GM23248 (cell line): ENCODE measurements around the gene GSTM2. TPM values are rescaled to one million over a fixed set of nuclear protein-coding genes. Genes with fewer than 3 reads are reported as not detected.

Experiments used
- DNase-seq: peaks from one replicate; pipeline ENCODE4 v3.0.0-alpha.2; 2015
- H2AFZ ChIP-seq: fragments of 200-600 bp; sonication (generic); 2 replicates; pipeline ENCODE4 v1.6.1; 2016; ENCODE audit warnings: antibody characterized with exemption
- H3F3A ChIP-seq: fragments of 200-600 bp; sonication (generic); 2 replicates; pipeline ENCODE4 v1.6.1; 2016; ENCODE audit warnings: mild to moderate bottlenecking, antibody characterized with exemption, mixed run types; ENCODE audit not compliant: insufficient read depth
- H3K27ac ChIP-seq: fragments of 200-600 bp; sonication (generic); 2 replicates; pipeline ENCODE4 v1.5.1; 2016; ENCODE audit warnings: mild to moderate bottlenecking
- H3K27me3 ChIP-seq: fragments of 200-600 bp; sonication (generic); replicated peaks from 2 replicates; pipeline ENCODE4 v1.6.1; 2016; ENCODE audit warnings: mild to moderate bottlenecking; ENCODE audit not compliant: insufficient read depth
- H3K36me3 ChIP-seq: fragments of 200-600 bp; sonication (generic); 2 replicates; pipeline ENCODE4 v1.6.1; 2016; ENCODE audit warnings: low read depth, mild to moderate bottlenecking
- H3K4me1 ChIP-seq: fragments of 200-600 bp; sonication (generic); 2 replicates; pipeline ENCODE4 v1.6.1; 2016; ENCODE audit warnings: mild to moderate bottlenecking; ENCODE audit not compliant: insufficient read depth
- H3K4me2 ChIP-seq: fragments of 200-600 bp; sonication (generic); one replicate; pipeline ENCODE4 v1.6.1; 2016; ENCODE audit warnings: mild to moderate bottlenecking; ENCODE audit not compliant: unreplicated experiment
- H3K4me3 ChIP-seq: fragments of 200-600 bp; sonication (generic); 2 replicates; pipeline ENCODE4 v1.5.1; 2016; ENCODE audit warnings: mild to moderate bottlenecking
- H3K79me2 ChIP-seq: fragments of 200-600 bp; sonication (generic); 2 replicates; pipeline ENCODE4 v1.6.1; 2016; ENCODE audit warnings: mild to moderate bottlenecking; ENCODE audit not compliant: insufficient read depth
- H3K9ac ChIP-seq: fragments of 200-600 bp; sonication (generic); 2 replicates; pipeline ENCODE4 v1.6.1; 2016; ENCODE audit warnings: mild to moderate bottlenecking
- H3K9me2 ChIP-seq: fragments of 200-600 bp; sonication (generic); 2 replicates; pipeline ENCODE4 v1.6.1; 2016; ENCODE audit warnings: mixed run types, mild to moderate bottlenecking, moderate library complexity; ENCODE audit not compliant: insufficient read depth
- H3K9me3 ChIP-seq: fragments of 200-600 bp; sonication (generic); one replicate; pipeline ENCODE4 v1.6.1; 2017; ENCODE audit warnings: low read depth
- H4K20me1 ChIP-seq: fragments of 200-600 bp; sonication (generic); 2 replicates; pipeline ENCODE4 v1.6.0; 2016; ENCODE audit not compliant: insufficient read depth
- EZH2 ChIP-seq: fragments of 200-600 bp; sonication (generic); IDR thresholded peaks from 2 replicates; pipeline ENCODE4 v1.6.1; 2018; ENCODE audit warnings: antibody characterized with exemption, mild to moderate bottlenecking; ENCODE audit not compliant: insufficient read depth, poor library complexity, severe bottlenecking
- EZH2phosphoT487 ChIP-seq: fragments of 200-600 bp; sonication (generic); IDR thresholded peaks from 2 replicates; pipeline ENCODE4 v1.6.1; 2018; ENCODE audit warnings: antibody characterized with exemption, moderate library complexity, mild to moderate bottlenecking, low read depth; ENCODE audit not compliant: insufficient read depth
- WGBS, 2 experiments: methylation state at CpG; one replicate each; pipeline ENCODE4 v1.1.6; 2015 to 2017; ENCODE audit warnings: low lambda C conversion rate in 2 of 2, low coverage in 1 of 2; ENCODE audit errors: missing lambda C conversion rate in 2 of 2; 5-methylcytosine and 5-hydroxymethylcytosine counted together
- in situ Hi-C: fragments of 300-500 bp; cut with MboI; formaldehyde crosslinking; loops from 2 replicates; pipeline ENCODE4 v1.15.0; 2020
- polyA plus RNA-seq: library from polyadenylated mRNA; unstranded; fragments of >200 nt; fragmentation: Nextera tagmentation; extraction: Ambion mirVana; gene quantifications from 2 replicates; pipeline ENCODE4 v1.2.1, GENCODE V29; 2016
- total RNA-seq: library from RNA; depleted of rRNA; stranded (reverse); fragments of >200 nt; shearing (Covaris generic); gene quantifications from 2 replicates; pipeline ENCODE4 v1.2.3, GENCODE V29; 2014; rRNA removed

Gene GSTM2
- total and polyA plus RNA-seq, 2 experiments from 2014 or later: 19.7 to 41.2 TPM

DNA sequence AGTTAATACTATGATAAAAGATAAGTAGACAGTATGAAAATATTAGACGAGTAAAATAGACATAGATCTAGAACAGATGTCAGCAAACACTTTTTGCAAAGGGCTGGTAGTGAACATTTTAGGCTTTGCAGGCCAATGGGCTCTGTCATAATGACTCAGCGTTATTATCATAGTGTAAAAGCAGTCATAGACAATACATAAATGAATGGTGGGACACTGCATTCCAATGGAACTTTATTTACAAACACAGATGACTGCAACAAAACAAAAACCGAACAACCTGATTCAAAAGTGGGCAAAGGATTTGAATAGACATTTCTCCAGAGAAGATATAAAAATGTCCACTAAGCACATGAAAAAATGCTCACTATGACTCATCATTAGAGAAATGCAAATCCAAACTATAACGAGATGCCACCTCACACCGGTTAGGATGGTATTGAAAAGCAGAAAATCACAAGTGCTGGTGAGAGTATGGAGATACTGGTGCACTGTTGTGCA is 51.5 kb downstream of the GSTM2 start:
- Histone ChIP-seq H3K4me3 (no peak overlapping the region; the same call in 1 of the 2 replicates), H3K36me3 (no peaks in the 10 kb centered on the region), H3K9me3 (no peaks in the 10 kb centered on the region), H3K4me1 (peaks cover 23% of the 10 kb centered on the region), H3K27me3 (no peaks in the 10 kb centered on the region), H3F3A (peaks cover 19% of the 10 kb centered on the region), H3K9ac (peak overlapping the region; percentile 31; the same call in 1 of the 2 replicates), H3K4me2 (peak overlapping the region; percentile 55), H3K9me2 (no peaks in the 10 kb centered on the region), H3K27ac (peak overlapping the region; percentile 70), H3K79me2 (no peaks in the 10 kb centered on the region), H2AFZ (0 out of 2 replicates have a peak overlapping the region, but pooled peaks have one; percentile 26), H4K20me1 (no peaks in the 10 kb centered on the region)
- DNase-seq: peak; percentile 83
- TF ChIP-seq EZH2phosphoT487 (no peak), EZH2 (no peak)
- in situ Hi-C loops: no loop called here
- WGBS, 2 experiments: 15 to 18% methylated on average over 5 of the region's 5 CpGs

DNA sequence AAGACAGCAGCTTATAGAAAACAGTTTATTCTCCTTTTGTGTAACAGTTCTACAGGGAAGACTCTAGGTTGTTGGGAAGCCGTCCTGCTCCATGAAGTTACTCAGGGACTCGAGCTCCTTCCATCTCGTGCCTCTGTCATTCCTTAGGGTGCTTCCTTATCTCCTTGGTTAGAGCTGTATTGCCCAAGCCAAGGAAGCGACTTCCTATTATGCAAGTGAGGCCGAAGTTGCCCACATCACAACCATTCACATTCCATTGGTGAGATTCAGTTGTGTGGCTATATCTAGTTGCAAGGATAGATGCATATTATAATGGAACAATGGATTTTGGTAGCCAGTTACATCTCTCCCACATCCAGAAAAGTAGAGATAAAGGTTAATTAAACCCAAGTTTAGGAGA is 53.2 kb downstream of the GSTM2 start:
- H3K4me3 ChIP-seq: no peak overlapping the region
- 79 to 84% methylated on average over 5 of the region's 5 CpGs for WGBS, 2 experiments
- no peaks in the 10 kb centered on the region for H4K20me1 ChIP-seq
- TF ChIP-seq EZH2phosphoT487: no peak
- no peak for TF ChIP-seq EZH2
- H3K4me1 ChIP-seq: peaks cover 23% of the 10 kb centered on the region
- no peak overlapping the region for H2AFZ ChIP-seq
- no peaks in the 10 kb centered on the region for H3K27me3 ChIP-seq
- peak; percentile 36 for DNase-seq
- H3K27ac ChIP-seq: no peak overlapping the region
- no peaks in the 10 kb centered on the region for H3K9me2 ChIP-seq
- no peaks in the 10 kb centered on the region for H3K79me2 ChIP-seq
- in situ Hi-C loops: loop anchor here (10.0 kb wide), 1 partner anchor 176 kb away; the partner anchor contains the start of gene GNAI3
- H3K9ac ChIP-seq: no peak overlapping the region
- H3K4me2 ChIP-seq: no peak overlapping the region
- H3F3A ChIP-seq: peaks cover 19% of the 10 kb centered on the region
- no peaks in the 10 kb centered on the region for H3K9me3 ChIP-seq
- H3K36me3 ChIP-seq: no peaks in the 10 kb centered on the region

DNA sequence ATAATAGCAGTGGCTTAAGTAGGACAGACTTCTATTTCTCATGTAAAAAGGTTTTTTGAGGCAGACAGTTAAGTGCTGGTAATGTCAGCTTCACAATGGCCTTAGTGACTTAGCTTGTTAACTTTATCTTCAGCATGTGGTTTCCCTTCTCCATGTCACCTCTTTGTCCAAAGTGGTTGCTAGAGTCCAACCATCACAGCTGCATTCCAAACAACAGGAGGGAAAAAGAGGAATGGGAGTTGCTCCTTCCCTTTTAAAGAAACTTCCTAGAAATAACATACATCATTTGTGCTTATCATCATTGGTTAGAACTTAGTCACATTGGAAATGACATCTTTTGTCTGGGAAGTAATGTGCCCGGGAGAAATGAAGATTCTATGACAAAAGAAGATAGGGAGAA is 54.1 kb downstream of the GSTM2 start:
- in situ Hi-C loops: loop anchor here (10.0 kb wide), 1 partner anchor 177 kb away; the partner anchor contains the start of gene GNAI3

DNA sequence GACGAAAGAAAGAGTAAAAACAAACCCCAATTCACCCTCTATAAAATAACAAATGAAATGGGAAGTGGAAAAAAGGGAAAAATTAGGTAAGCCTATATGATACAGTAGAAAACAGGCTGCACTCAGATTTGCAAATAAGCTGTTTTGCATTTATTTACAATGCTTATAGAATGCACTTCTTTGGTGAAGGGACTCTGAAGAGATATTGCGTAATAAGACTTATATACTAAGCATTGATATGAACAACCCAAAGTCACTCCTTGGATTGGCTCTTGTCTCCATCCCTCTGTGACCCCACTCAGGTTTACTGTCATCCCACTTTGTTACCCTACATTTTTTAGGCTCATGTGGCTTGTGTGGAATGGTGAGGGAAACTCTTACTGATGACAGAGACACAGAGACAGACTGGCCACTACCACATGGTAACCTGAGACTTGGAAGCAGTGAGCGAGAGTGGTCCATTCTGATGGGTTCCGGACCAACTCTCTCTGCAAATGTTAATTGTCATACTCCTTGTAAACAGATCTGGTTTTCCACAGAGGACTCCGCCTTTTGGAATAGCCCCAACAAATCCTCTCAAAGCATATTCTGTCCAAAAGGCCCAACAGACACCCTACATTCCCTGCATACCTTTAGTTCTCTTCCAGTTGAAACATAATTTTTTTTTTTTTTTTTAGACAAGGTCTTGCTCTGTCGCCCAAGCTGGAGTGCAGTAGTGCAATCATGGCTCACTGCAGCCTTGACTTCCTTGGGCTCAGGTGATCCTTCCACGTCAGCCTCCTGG is 55.2 kb downstream of the GSTM2 start:
- H3K27ac ChIP-seq: no peak overlapping the region
- H3K9ac ChIP-seq: no peak overlapping the region
- H4K20me1 ChIP-seq: no peaks in the 10 kb centered on the region
- H3K4me2 ChIP-seq: no peak overlapping the region
- no peaks in the 10 kb centered on the region for H3K9me3 ChIP-seq
- H3K9me2 ChIP-seq: no peaks in the 10 kb centered on the region
- in situ Hi-C loops: loop anchor here (10.0 kb wide), 1 partner anchor 178 kb away; the partner anchor contains the start of gene GNAI3
- peak; percentile 21 for DNase-seq
- 0 out of 2 replicates have a peak overlapping the region, but pooled peaks have one; percentile 47 for H2AFZ ChIP-seq
- no peak overlapping the region for H3K4me3 ChIP-seq
- H3K27me3 ChIP-seq: no peaks in the 10 kb centered on the region
- TF ChIP-seq EZH2phosphoT487: no peak
- no peak for TF ChIP-seq EZH2
- H3F3A ChIP-seq: peaks cover 19% of the 10 kb centered on the region
- 66 to 71% methylated on average over 7 of the region's 7 CpGs for WGBS, 2 experiments
- no peaks in the 10 kb centered on the region for H3K79me2 ChIP-seq
- no peaks in the 10 kb centered on the region for H3K36me3 ChIP-seq
- H3K4me1 ChIP-seq: peaks cover 23% of the 10 kb centered on the region

More for the DNA sequence above, 54.1 kb downstream of the GSTM2 start:
- TF ChIP-seq EZH2 (no peak), EZH2phosphoT487 (no peak)
- H3K9me2 ChIP-seq: no peaks in the 10 kb centered on the region
- peaks cover 19% of the 10 kb centered on the region for H3F3A ChIP-seq
- H3K27me3 ChIP-seq: no peaks in the 10 kb centered on the region
- H3K9ac ChIP-seq: no peak overlapping the region
- H2AFZ ChIP-seq: no peak overlapping the region
- H3K36me3 ChIP-seq: no peaks in the 10 kb centered on the region
- no peak overlapping the region for H3K4me2 ChIP-seq
- no peaks in the 10 kb centered on the region for H4K20me1 ChIP-seq
- no peak for DNase-seq
- no peaks in the 10 kb centered on the region for H3K9me3 ChIP-seq
- H3K4me3 ChIP-seq: no peak overlapping the region
- WGBS, 2 experiments: 96 to 100% methylated on average over 1 of the region's 1 CpG
- H3K79me2 ChIP-seq: no peaks in the 10 kb centered on the region
- H3K4me1 ChIP-seq: peaks cover 23% of the 10 kb centered on the region
- H3K27ac ChIP-seq: no peak overlapping the region

Other genes with a start within 250 kb of the GSTM2 start
- gene PSMA5, start 241.6 kb upstream of the GSTM2 start, total RNA-seq: 38.8 and 53.7 TPM in 2 replicates
- gene PSMA5, start 241.6 kb upstream of the GSTM2 start, polyA plus RNA-seq: 89.7 and 94.5 TPM in 2 replicates
- gene SYPL2, start 201.5 kb upstream of the GSTM2 start, total RNA-seq: 0.11 and 0.13 TPM in 2 replicates
- gene SYPL2, start 201.5 kb upstream of the GSTM2 start, polyA plus RNA-seq: 0.38 and 0.60 TPM in 2 replicates
- 2.1 and 5.3 TPM in 2 replicates for gene ATXN7L2, start 184.2 kb upstream of the GSTM2 start, total RNA-seq
- gene ATXN7L2, start 184.2 kb upstream of the GSTM2 start, polyA plus RNA-seq: 3.0 and 3.3 TPM in 2 replicates
- 9.5 and 9.6 TPM in 2 replicates for gene CYB561D1, start 174.0 kb upstream of the GSTM2 start, total RNA-seq
- 5.5 and 5.9 TPM in 2 replicates for gene CYB561D1, start 174.0 kb upstream of the GSTM2 start, polyA plus RNA-seq
- 2.7 and 2.8 TPM in 2 replicates for gene AMIGO1, start 158.3 kb upstream of the GSTM2 start, total RNA-seq
- gene AMIGO1, start 158.3 kb upstream of the GSTM2 start, polyA plus RNA-seq: 1.3 and 1.7 TPM in 2 replicates
- not detected in 2 replicates for gene GPR61, start 128.2 kb upstream of the GSTM2 start, total RNA-seq
- not detected in 2 replicates for gene GPR61, start 128.2 kb upstream of the GSTM2 start, polyA plus RNA-seq
- 14.7 and 14.9 TPM in 2 replicates for gene GNAI3, start 119.4 kb upstream of the GSTM2 start, total RNA-seq
- 14.6 and 14.9 TPM in 2 replicates for gene GNAI3, start 119.4 kb upstream of the GSTM2 start, polyA plus RNA-seq
- not detected in 2 replicates for gene GNAT2, start 48.4 kb upstream of the GSTM2 start, total RNA-seq
- 0.32 TPM in 1 of 2 replicates, not detected in the other for gene GNAT2, start 48.4 kb upstream of the GSTM2 start, polyA plus RNA-seq
- 79.3 and 87.9 TPM in 2 replicates for gene AMPD2, start 48.2 kb upstream of the GSTM2 start, total RNA-seq
- 61.1 and 61.3 TPM in 2 replicates for gene AMPD2, start 48.2 kb upstream of the GSTM2 start, polyA plus RNA-seq
- 6.2 and 7.7 TPM in 2 replicates for gene GSTM4, start 12.0 kb upstream of the GSTM2 start, total RNA-seq
- 12.4 and 15.2 TPM in 2 replicates for gene GSTM4, start 12.0 kb upstream of the GSTM2 start, polyA plus RNA-seq
- gene GSTM1, start 19.8 kb downstream of the GSTM2 start, total RNA-seq: not detected in 2 replicates
- not detected in 2 replicates for gene GSTM1, start 19.8 kb downstream of the GSTM2 start, polyA plus RNA-seq
- 1.5 and 2.4 TPM in 2 replicates for gene GSTM5, start 44.2 kb downstream of the GSTM2 start, total RNA-seq
- gene GSTM5, start 44.2 kb downstream of the GSTM2 start, polyA plus RNA-seq: 2.5 and 3.8 TPM in 2 replicates
- gene GSTM3, start 73.0 kb downstream of the GSTM2 start, total RNA-seq: 28.7 and 30.0 TPM in 2 replicates
- gene GSTM3, start 73.0 kb downstream of the GSTM2 start, polyA plus RNA-seq: 75.2 and 81.0 TPM in 2 replicates
- gene EPS8L3, start 95.9 kb downstream of the GSTM2 start, total RNA-seq: not detected in 2 replicates
- not detected in 2 replicates for gene EPS8L3, start 95.9 kb downstream of the GSTM2 start, polyA plus RNA-seq
- 60.0 and 87.0 TPM in 2 replicates for gene CSF1, start 242.8 kb downstream of the GSTM2 start, total RNA-seq
- 65.3 and 67.9 TPM in 2 replicates for gene CSF1, start 242.8 kb downstream of the GSTM2 start, polyA plus RNA-seq